GM19463 (cell line): ENCODE measurements around the gene KLC1.

ENCODE experiments used
- ATAC-seq: cut with Tn5 transposase; IDR thresholded peaks from one replicate; pipeline ENCODE4 v1.9.1; 2021; ENCODE audit warnings: mild to moderate bottlenecking, moderate library complexity; ENCODE audit not compliant: unreplicated experiment

KLC1 gene

GRCh38 chr14:103656756-103657133, 27.7 kb downstream of the KLC1 start:
- no peak for ATAC-seq

DNA sequence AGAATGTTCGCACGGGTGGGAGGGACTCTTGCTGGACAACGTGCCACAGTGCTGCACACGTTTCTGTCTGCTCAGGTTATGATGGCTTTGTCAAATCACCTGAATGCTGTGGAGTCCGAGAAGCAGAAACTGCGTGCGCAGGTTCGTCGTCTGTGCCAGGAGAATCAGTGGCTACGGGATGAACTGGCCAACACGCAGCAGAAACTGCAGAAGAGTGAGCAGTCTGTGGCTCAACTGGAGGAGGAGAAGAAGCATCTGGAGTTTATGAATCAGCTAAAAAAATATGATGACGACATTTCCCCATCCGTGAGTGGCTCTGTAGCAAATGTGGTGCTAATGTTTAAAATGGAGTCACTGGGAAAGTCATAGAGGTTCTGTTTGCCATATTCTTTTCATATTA, 28.5 kb downstream of the KLC1 start:
- no peak for ATAC-seq

- ATAC-seq = no peak
Observed at GRCh38 chr14:103659631-103660030, 30.6 kb downstream of the KLC1 start.

- ATAC-seq = no peak
Observed at GRCh38 chr14:103662029-103662428, 33.0 kb downstream of the KLC1 start.

DNA sequence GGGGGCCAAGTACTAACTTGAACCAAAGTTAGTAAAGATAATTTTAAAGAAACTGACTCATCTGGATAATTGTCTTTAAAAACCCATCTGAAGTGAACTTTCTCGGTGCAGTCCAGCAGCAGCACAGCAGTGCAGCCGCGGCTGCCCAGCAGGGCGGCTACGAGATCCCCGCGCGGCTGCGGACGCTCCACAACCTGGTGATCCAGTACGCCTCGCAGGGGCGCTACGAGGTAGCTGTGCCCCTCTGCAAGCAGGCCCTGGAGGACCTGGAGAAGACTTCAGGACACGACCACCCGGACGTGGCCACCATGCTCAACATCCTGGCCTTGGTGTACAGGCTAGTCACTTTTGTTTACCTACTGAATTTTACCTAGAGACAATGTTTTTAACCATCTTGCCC, 33.6 kb downstream of the KLC1 start:
- ATAC-seq = no peak

- ATAC-seq = no peak
Observed at GRCh38 chr14:103663506-103663905, 34.5 kb downstream of the KLC1 start.

GRCh38 chr14:103667671-103668070, 38.7 kb downstream of the KLC1 start:
- ATAC-seq = no peak

GRCh38 chr14:103668117-103668516, 39.1 kb downstream of the KLC1 start:
- no peak for ATAC-seq

DNA sequence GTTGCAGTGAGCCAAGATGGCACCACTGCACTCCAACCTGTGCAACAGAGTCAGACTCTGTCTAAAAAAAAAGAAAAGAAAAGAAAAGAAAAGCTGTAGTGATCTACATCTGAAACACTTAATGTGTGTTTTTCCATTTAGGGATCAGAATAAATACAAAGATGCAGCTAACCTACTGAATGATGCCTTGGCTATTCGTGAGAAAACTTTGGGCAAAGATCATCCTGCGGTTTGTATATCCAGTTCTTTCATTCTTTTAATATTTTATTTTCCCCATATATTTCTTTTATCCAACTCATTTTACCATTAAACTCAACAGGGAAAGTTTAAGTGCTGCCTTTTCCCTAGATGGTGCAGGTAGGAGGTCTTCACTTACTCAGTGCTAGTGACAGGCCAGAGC, 40.4 kb downstream of the KLC1 start:
- no peak for ATAC-seq

DNA sequence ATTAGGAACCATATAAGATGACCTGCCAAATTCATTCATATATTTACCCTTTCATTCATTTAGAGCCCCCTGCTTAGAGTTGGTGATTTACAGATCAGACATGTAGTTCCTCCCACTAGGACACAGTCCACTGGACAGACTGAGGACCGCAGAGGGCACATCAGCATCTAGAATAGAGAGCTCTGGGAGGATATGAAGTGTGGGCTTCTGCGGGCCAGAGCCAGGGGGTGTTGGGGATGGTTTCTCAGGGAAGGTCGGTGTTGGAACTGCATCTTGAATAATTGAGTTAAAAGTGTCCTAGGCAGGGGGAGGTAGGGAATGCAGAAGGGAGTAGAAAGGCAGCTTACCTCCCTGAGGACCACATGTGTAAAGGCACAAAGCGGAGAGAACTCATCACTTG, 42.9 kb downstream of the KLC1 start:
- ATAC-seq = no peak

- no peak for ATAC-seq
Observed at GRCh38 chr14:103675957-103676356, 46.9 kb downstream of the KLC1 start.

GRCh38 chr14:103676881-103677675, 48.1 kb downstream of the KLC1 start:
- no peak for ATAC-seq

GRCh38 chr14:103679351-103679750, 50.3 kb downstream of the KLC1 start:
- peak; percentile 63 for ATAC-seq

- no peak for ATAC-seq
Observed at GRCh38 chr14:103680491-103681231, 51.6 kb downstream of the KLC1 start.

DNA sequence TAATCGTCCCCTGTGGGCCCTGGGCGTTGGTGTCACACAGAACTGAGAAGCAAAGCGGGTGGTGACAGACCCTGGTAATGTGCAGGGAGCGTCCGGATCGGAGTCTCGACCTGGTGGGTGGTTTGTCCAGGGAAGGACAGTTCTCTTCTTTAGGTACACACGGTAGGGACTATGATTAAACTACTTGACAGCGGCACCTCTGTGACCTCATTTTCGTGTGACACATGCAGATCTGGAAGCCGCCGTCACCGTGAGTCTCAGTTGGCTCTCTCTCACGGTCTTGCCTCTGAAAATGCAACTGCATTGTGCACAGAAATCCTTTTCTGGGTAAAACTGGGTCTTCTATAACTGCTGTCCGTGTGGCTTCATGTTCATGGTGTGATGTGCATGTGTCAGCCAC, 54.1 kb downstream of the KLC1 start:
- no peak for ATAC-seq

- no peak for ATAC-seq
Observed at GRCh38 chr14:103684471-103684870, 55.5 kb downstream of the KLC1 start.

DNA sequence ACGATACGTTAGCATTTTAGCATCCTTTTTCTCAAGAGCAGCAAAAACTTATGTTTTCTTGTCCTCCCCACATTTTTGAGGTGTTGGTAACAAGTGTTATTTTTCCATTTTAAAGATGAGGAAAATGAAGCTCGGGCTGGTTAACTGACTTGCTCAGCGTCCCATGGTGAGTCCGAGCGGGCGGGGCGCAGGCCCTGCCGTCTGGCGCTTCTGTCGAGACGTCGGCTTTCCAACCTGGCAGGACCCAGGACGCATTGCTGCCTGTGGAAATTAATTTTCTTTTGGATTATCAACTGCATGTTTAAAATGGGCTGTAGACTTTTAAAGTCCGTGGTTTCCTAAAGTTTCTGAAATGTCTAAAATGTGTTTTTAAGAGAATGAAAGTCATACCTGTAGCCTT, 55.9 kb downstream of the KLC1 start:
- ATAC-seq = no peak

DNA sequence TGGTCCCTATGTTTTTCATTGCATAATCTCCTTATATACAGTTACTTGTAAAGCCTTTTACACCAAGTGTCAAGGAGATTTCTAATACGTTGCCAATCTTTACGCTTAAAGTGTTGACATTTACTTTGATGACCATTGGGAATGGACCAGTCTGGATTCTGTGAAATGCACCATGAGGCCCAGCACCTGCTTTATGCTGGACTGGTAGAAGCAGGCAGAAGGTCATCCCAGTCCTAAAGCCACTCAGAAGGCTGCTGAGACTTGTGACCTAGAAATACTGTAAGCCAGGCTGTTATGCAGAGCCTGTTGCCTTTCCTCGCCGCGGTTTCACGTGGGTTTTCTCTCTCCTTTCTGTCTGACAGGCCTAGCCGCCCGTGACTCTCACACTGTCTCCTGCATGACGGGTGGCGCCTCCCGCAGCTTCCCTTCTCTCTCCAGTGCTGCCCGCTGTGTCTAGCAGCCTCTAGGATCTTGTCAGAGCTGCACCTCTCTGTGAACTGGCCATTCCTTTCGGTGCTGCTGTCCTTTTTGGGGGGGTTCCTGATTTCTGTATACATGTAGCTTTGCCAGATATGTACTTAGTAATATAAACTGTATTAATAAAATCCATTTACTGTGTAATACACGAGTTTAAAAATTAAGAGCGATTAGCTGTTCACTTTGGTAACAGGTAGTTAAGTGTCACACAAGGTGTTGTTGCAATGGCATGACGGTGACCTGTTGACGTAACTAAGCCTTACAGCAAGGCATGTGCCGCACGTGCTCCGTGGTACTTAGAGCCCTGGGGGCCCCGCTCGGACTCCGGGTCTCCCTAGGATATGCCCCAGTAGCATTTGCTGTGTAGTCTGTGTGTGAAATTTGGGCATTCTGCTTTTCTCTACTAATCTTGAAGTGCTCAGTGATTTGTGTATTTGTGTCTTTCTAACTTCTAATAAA, 56.5 kb downstream of the KLC1 start:
- no peak for ATAC-seq

GRCh38 chr14:103686831-103687485, 57.9 kb downstream of the KLC1 start:
- ATAC-seq = no peak

- ATAC-seq = no peak
Observed at GRCh38 chr14:103687712-103688111, 58.7 kb downstream of the KLC1 start.

- no peak for ATAC-seq
Observed at GRCh38 chr14:103688441-103688840, 59.4 kb downstream of the KLC1 start.
